B cell (primary cell): ENCODE results near the gene HDAC10. TPM values are rescaled to one million over a fixed set of nuclear protein-coding genes. Genes with fewer than 3 reads are reported as not detected.
A peak's percentile ranks its signal among the peaks of the same experiment; 100 is the strongest.

Experiments
- ATAC-seq: fragments of 200-7000 bp; cut with Tn5 transposase; one replicate; pipeline ENCODE4 v1.10.0; 2021; ENCODE audit warnings: low read depth, mild to moderate bottlenecking, moderate number of reproducible peaks, moderate library complexity
- CTCF ChIA-PET: fragments of 350-600 bp; sonication (Branson Sonifier 250); formaldehyde crosslinking; loops from one replicate; lab custom pipeline; 2021; ENCODE audit warnings: antibody characterized with exemption, inconsistent platforms; lab: Charles Lee
- POLR2A ChIA-PET: fragments of 350-600 bp; sonication (Branson Sonifier 250); formaldehyde crosslinking; loops from one replicate; lab custom pipeline; 2021; ENCODE audit warnings: antibody characterized with exemption; lab: Charles Lee
- DNase-seq: peaks from one replicate; pipeline ENCODE4 v3.0.0; 2013
- H2AFZ ChIP-seq: 2 replicates; pipeline ENCODE4 v1.6.1; 2012; ENCODE audit warnings: mild to moderate bottlenecking, low read depth, low read length; ENCODE audit not compliant: insufficient read depth, poor library complexity, severe bottlenecking
- H3K27ac ChIP-seq, 2 donors: 1 replicate in 1 of 2; 2 replicates in 1 of 2; pipeline ENCODE4 v1.5.1; 2012 to 2013; ENCODE audit warnings: low read length in 2 of 2, mild to moderate bottlenecking in 2 of 2, moderate library complexity in 1 of 2
- H3K27me3 ChIP-seq, 4 experiments: fragments of 200-600 bp in 1 of 4; sonication (generic) in 1 of 4; replicated peaks in 1 of 4; 1 replicate in 2 of 4; 2 replicates in 2 of 4; pipeline versions ENCODE4 v1.6.1 to v1.7.0; 2013 to 2016; ENCODE audit warnings: low read length in 3 of 4, mild to moderate bottlenecking in 2 of 4, mixed read lengths in 1 of 4, moderate library complexity in 1 of 4; ENCODE audit not compliant: insufficient read depth in 4 of 4, control insufficient read depth in 3 of 4; ENCODE audit errors: control extremely low read depth in 1 of 4
- H3K36me3 ChIP-seq, 2 experiments: replicated peaks in 1 of 2; 1 replicate in 1 of 2; 2 replicates in 1 of 2; pipeline versions ENCODE4 v1.6.1 to v1.7.1; 2013; ENCODE audit warnings: low read length in 1 of 2; ENCODE audit not compliant: insufficient read depth in 2 of 2, control insufficient read depth in 1 of 2; ENCODE audit errors: control extremely low read depth in 1 of 2, extremely low read depth in 1 of 2
- H3K4me1 ChIP-seq, 2 donors: fragments of 200-600 bp in 1 of 2; sonication (generic) in 1 of 2; 1 replicate in 1 of 2; 2 replicates in 1 of 2; pipeline versions ENCODE4 v1.5.1 to v1.6.1; 2013 to 2017; ENCODE audit warnings: low read length in 2 of 2; ENCODE audit not compliant: control insufficient read depth in 2 of 2, insufficient read depth in 2 of 2
- H3K4me2 ChIP-seq: replicated peaks from 2 replicates; pipeline ENCODE3; 2012; ENCODE audit warnings: mild to moderate bottlenecking, low read depth, low read length; ENCODE audit not compliant: poor library complexity, severe bottlenecking
- H3K4me3 ChIP-seq, 5 experiments: fragments of 200-600 bp in 1 of 5; sonication (generic) in 1 of 5; 1 replicate in 3 of 5; 2 replicates in 2 of 5; pipeline versions ENCODE4 v1.5.1 to v1.7.0; 2011 to 2016; ENCODE audit warnings: low read length in 4 of 5, mild to moderate bottlenecking in 4 of 5, low read depth in 2 of 5, control low read depth in 1 of 5, moderate library complexity in 1 of 5; ENCODE audit not compliant: insufficient read depth in 1 of 5; ENCODE audit errors: control extremely low read depth in 1 of 5, extremely low read depth in 1 of 5
- H3K79me2 ChIP-seq: fragments of 200-600 bp; sonication (generic); one replicate; pipeline ENCODE4 v1.6.0; 2016; ENCODE audit warnings: low read length; ENCODE audit not compliant: control insufficient read depth, insufficient read depth
- H3K9ac ChIP-seq: fragments of 200-600 bp; sonication (generic); 2 replicates; pipeline ENCODE4 v1.6.1; 2017; ENCODE audit warnings: mild to moderate bottlenecking, low read length, moderate library complexity
- H3K9me3 ChIP-seq, 3 donors: one replicate each; pipeline versions ENCODE4 v1.6.1 to v1.7.1; 2013; ENCODE audit warnings: low read length in 2 of 3; ENCODE audit not compliant: control insufficient read depth in 2 of 3, insufficient read depth in 1 of 3; ENCODE audit errors: control extremely low read depth in 1 of 3
- H4K20me1 ChIP-seq: 2 replicates; pipeline ENCODE4 v1.6.0; 2012; ENCODE audit warnings: mild to moderate bottlenecking, low read length; ENCODE audit not compliant: insufficient read depth, control insufficient read depth, poor library complexity, severe bottlenecking
- H3K27ac Mint-ChIP-seq: one replicate; pipeline ENCODE4 v1.8.0; 2021; ENCODE audit warnings: mixed read lengths
- H3K27me3 Mint-ChIP-seq: one replicate; pipeline ENCODE4 v1.8.0; 2021; ENCODE audit warnings: mixed read lengths
- H3K4me1 Mint-ChIP-seq: one replicate; pipeline ENCODE4 v1.8.0; 2021; ENCODE audit warnings: mixed read lengths
- H3K4me3 Mint-ChIP-seq: one replicate; pipeline ENCODE4 v1.8.0; 2021; ENCODE audit warnings: mixed read lengths
- H3K9me3 Mint-ChIP-seq: one replicate; pipeline ENCODE4 v1.8.0; 2022; ENCODE audit warnings: mixed read lengths; ENCODE audit not compliant: insufficient read depth
- EZH2 ChIP-seq: IDR thresholded peaks from 2 replicates; pipeline ENCODE4 v1.6.1; 2012; ENCODE audit warnings: borderline replicate concordance, low read depth, mild to moderate bottlenecking, moderate library complexity, low read length; ENCODE audit not compliant: insufficient read depth, poor library complexity, severe bottlenecking
- WGBS: methylation state at CpG from one replicate; pipeline ENCODE4 v1.1.5; 2013; ENCODE audit warnings: missing lambda C conversion rate; ENCODE audit not compliant: insufficient coverage; 5-methylcytosine and 5-hydroxymethylcytosine counted together
- intact Hi-C: fragments of 100-400 bp; cut with micrococcal nuclease; formaldehyde crosslinking; loops from one replicate; pipeline ENCODE4 v1.10.0; 2022
- polyA plus RNA-seq: library from polyadenylated mRNA; depleted of rRNA; stranded (reverse); fragments of >200 nt; gene quantifications from 2 replicates; pipeline ENCODE4 v1.2.3, GENCODE V29; 2012
- total RNA-seq, 2 donors: library from RNA; stranded (reverse); fragments of 120-200 nt in 1 of 2; gene quantifications; 1 replicate in 1 of 2; 2 replicates in 1 of 2; pipeline versions ENCODE4 v1.2.3 to v1.2.4, GENCODE V29; 2013 to 2022
- TF ChIP-seq, protein P1 (sequence below): fragments of 200-600 bp; IDR thresholded peaks from one replicate; pipeline ENCODE4 v1.8.0; 2022; ENCODE audit warnings: antibody characterized with exemption, mild to moderate bottlenecking

Gene HDAC10
- total and polyA plus RNA-seq, 2 donors (not counting 1 experiment from before 2014, with no cell fraction given), result 136 to 187 TPM

GRCh38 chr22:50201191-50202129 is 49.6 kb downstream of the HDAC10 start:
- peaks cover 8 to 25% of the 10 kb centered on the region in 2 experiments for H3K36me3 ChIP-seq
- peak overlapping the region; percentile 60 for H2AFZ ChIP-seq
- peak overlapping the region in 1 of 2 donors; percentile 33 for H3K27ac ChIP-seq
- peaks cover 16 to 20% of the 10 kb centered on the region in 2 donors for H3K4me1 ChIP-seq
- Mint-ChIP-seq H3K4me3 (peak overlapping the region; percentile 89), H3K27me3 (no peaks in the 10 kb centered on the region), H3K27ac (peak overlapping the region; percentile 70), H3K4me1 (peaks cover 29% of the 10 kb centered on the region), H3K9me3 (no peaks in the 10 kb centered on the region)
- H3K9ac ChIP-seq, result peak overlapping the region; percentile 81
- ChIA-PET CTCF (no interaction called here), POLR2A (interaction anchor here (0.7 to 4.1 kb wide), 3 partner anchors 10 to 28 kb away, joined by 3 to 41 read pairs (median 3); no protein-coding TSS in a partner anchor)
- no peak for TF ChIP-seq EZH2
- TF ChIP-seq, protein P1, sequence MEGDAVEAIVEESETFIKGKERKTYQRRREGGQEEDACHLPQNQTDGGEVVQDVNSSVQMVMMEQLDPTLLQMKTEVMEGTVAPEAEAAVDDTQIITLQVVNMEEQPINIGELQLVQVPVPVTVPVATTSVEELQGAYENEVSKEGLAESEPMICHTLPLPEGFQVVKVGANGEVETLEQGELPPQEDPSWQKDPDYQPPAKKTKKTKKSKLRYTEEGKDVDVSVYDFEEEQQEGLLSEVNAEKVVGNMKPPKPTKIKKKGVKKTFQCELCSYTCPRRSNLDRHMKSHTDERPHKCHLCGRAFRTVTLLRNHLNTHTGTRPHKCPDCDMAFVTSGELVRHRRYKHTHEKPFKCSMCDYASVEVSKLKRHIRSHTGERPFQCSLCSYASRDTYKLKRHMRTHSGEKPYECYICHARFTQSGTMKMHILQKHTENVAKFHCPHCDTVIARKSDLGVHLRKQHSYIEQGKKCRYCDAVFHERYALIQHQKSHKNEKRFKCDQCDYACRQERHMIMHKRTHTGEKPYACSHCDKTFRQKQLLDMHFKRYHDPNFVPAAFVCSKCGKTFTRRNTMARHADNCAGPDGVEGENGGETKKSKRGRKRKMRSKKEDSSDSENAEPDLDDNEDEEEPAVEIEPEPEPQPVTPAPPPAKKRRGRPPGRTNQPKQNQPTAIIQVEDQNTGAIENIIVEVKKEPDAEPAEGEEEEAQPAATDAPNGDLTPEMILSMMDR, result no peak
- intact Hi-C loops, result loop anchor here (2.0 to 10.0 kb wide), 3 partner anchors 17 to 437 kb away; partner anchors contain the start of gene TRABD
- H3K4me2 ChIP-seq, result peak overlapping the region; percentile 98
- H3K4me3 ChIP-seq, result peak overlapping the region; percentile 25 to 80 (median 70)
- H3K9me3 ChIP-seq, result no peaks in the 10 kb centered on the region
- H3K79me2 ChIP-seq, result peaks cover 45% of the 10 kb centered on the region
- H3K27me3 ChIP-seq, result no peaks in the 10 kb centered on the region
- WGBS, result under 1% methylated on average over 104 of the region's 115 CpGs
- H4K20me1 ChIP-seq, result peaks cover 20% of the 10 kb centered on the region
- ATAC-seq (peak; percentile 21), DNase-seq (peak; percentile 45)
